ENCODE results near the gene DNAJC18. TPM values are rescaled to one million over a fixed set of nuclear protein-coding genes. Genes with fewer than 3 reads are reported as not detected.

DNAJC18 gene
- total RNA-seq, 4 donors from 2014 or later: 0.35 to 23.9 (median 3.4) TPM

DNA sequence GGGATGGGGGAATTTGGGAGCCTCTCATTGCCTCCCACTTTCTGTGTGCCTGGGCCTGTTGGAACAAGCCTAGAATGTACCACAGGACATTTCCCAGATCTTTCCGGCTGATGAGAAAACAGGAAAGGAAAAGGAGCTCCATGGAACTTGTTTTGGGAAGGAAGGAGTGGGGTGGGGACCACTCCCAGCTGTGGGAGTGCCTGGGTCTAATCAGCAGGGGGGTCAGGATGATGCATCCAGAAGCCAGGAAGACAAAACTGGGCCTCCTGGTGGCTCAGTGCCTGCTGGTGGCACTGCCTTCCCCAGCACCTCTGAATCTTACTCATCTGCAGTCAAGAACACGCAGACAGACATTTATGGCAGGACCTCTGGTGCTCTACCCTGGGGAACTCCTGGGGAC, 34.2 kb upstream of the DNAJC18 start:
- Histone ChIP-seq H3K27ac (peak overlapping the region in 1 of 4 donors; percentile 8), H3K4me1 (peaks cover 3 to 47% (median 6%) of the 10 kb centered on the region in 4 donors), H3K9me3 (no peaks in the 10 kb centered on the region), H3K27me3 (no peaks in the 10 kb centered on the region), H3K36me3 (peaks cover 0 to 20% (median 0%) of the 10 kb centered on the region in 3 donors), H3K4me3 (no peak overlapping the region)
- DNase-seq: no peak
- TF ChIP-seq, protein P1, sequence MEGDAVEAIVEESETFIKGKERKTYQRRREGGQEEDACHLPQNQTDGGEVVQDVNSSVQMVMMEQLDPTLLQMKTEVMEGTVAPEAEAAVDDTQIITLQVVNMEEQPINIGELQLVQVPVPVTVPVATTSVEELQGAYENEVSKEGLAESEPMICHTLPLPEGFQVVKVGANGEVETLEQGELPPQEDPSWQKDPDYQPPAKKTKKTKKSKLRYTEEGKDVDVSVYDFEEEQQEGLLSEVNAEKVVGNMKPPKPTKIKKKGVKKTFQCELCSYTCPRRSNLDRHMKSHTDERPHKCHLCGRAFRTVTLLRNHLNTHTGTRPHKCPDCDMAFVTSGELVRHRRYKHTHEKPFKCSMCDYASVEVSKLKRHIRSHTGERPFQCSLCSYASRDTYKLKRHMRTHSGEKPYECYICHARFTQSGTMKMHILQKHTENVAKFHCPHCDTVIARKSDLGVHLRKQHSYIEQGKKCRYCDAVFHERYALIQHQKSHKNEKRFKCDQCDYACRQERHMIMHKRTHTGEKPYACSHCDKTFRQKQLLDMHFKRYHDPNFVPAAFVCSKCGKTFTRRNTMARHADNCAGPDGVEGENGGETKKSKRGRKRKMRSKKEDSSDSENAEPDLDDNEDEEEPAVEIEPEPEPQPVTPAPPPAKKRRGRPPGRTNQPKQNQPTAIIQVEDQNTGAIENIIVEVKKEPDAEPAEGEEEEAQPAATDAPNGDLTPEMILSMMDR (IDR thresholded peaks at IDR 0.05): no peak
- no peak for TF ChIP-seq POLR2A (IDR thresholded peaks at IDR 0.05)

DNA sequence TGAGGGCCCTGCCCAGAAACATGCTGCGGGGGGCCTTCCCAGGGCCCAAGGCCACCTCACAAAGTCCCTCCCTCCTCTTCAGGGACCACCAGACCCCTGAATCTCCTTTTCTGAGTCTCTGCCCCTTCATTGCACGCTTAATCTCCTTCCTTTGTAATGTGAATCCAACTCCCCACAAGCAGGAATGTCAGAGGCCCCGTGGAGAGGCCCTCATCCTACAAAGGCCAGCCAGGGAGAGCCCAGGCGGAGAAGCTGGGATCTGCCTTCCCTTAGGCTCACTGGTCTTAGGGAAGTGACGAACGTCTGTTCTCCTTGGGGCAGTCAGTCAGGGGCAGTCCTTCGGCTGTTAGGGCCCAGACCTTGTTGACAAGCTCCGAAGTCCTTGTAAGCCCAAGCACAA, 33.8 kb upstream of the DNAJC18 start:
- Histone ChIP-seq H3K27me3 (no peaks in the 10 kb centered on the region), H3K9me3 (no peaks in the 10 kb centered on the region), H3K27ac (peak overlapping the region in 1 of 4 donors; percentile 6), H3K4me3 (no peak overlapping the region), H3K36me3 (peaks cover 0 to 17% (median 0%) of the 10 kb centered on the region in 3 donors), H3K4me1 (peaks cover 3 to 48% (median 6%) of the 10 kb centered on the region in 4 donors)
- TF ChIP-seq, protein P1 (IDR thresholded peaks at IDR 0.05): no peak
- no peak for TF ChIP-seq POLR2A (IDR thresholded peaks at IDR 0.05)
- no peak for DNase-seq

DNA sequence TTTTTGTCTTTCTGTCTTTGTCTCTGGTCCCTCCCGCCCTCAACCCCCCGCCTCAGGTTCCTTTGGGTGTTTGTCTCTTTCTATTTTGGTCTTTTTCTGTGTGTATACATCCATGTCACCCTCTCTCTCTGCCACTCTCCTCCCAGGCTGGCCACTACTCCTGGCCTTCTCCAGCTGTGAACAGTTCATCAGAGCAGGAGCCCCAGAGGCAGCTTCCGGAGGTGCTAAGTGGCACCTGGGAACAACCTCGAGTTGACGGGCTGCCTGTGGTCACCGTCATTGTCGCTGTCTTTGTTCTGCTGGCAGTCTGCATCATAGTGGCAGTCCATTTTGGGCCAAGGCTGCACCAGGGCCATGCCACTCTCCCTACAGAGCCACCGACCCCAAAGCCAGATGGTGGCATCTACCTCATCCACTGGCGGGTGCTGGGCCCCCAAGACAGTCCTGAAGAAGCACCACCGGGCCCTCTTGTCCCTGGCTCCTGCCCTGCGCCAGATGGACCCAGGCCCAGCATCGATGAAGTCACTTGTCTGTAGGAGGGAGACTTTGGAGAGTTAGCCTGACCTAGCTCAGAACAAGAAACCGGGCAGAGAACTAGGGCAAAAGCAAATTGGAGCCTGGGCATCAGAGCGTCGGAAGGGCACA, 33.2 kb upstream of the DNAJC18 start:
- no peak for DNase-seq
- H3K4me1 ChIP-seq: peaks cover 3 to 49% (median 6%) of the 10 kb centered on the region in 4 donors
- H3K27ac ChIP-seq: peak overlapping the region in 1 of 4 donors; percentile 6
- H3K36me3 ChIP-seq: peaks cover 0 to 11% (median 0%) of the 10 kb centered on the region in 3 donors
- TF ChIP-seq POLR2A (IDR thresholded peaks at IDR 0.05): no peak
- TF ChIP-seq, protein P1 (IDR thresholded peaks at IDR 0.05): no peak
- no peak overlapping the region for H3K4me3 ChIP-seq
- no peaks in the 10 kb centered on the region for H3K27me3 ChIP-seq
- no peaks in the 10 kb centered on the region for H3K9me3 ChIP-seq

DNA sequence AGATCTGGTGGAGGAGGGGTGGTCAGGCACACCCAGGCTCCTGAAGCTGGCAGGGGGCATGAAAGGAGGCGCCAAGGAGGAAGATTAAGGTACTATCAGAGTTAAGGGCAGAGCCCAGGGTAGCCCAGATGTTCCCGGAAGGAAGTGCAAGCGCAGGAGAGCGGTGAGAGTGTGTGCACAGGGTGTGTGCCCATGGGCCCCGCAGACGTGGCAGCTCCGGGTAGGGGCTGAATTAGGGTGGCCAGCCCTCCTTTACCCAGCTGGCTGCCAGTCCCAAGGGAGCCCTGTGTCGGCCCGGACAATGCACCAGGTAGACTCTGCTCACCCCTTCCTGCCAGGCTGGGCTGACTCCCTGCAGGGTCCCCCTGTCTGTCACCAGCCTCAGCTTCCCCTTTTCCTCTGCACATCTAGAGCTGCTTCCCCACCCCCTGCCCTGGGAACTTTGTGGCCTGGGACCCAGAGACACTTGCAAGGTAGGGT, 31.5 kb upstream of the DNAJC18 start, which contains the start of gene SMIM33:
Gene SMIM33 (plus strand): TSS at position 184 of the 480 bp plus-strand sequence. CDS start 118 bp downstream, at position 302.
- Histone ChIP-seq H3K4me3 (peak within 1 kb of the TSS in 2 of 4 donors; percentile 28 to 37), H3K27me3 (no peaks in the 10 kb centered on the region), H3K36me3 (peaks cover 0 to under 1% (median 0%) of the 10 kb centered on the region in 3 donors), H3K4me1 (peaks cover 3 to 49% (median 6%) of the 10 kb centered on the region in 4 donors), H3K27ac (peak within 1 kb of the TSS; percentile 24 to 53 (median 40)), H3K9me3 (no peaks in the 10 kb centered on the region)
- DNase-seq: peak; percentile 36 to 73 (median 68)
- TF ChIP-seq, protein P1 (IDR thresholded peaks at IDR 0.05): no peak
- no peak for TF ChIP-seq POLR2A (IDR thresholded peaks at IDR 0.05)

DNA sequence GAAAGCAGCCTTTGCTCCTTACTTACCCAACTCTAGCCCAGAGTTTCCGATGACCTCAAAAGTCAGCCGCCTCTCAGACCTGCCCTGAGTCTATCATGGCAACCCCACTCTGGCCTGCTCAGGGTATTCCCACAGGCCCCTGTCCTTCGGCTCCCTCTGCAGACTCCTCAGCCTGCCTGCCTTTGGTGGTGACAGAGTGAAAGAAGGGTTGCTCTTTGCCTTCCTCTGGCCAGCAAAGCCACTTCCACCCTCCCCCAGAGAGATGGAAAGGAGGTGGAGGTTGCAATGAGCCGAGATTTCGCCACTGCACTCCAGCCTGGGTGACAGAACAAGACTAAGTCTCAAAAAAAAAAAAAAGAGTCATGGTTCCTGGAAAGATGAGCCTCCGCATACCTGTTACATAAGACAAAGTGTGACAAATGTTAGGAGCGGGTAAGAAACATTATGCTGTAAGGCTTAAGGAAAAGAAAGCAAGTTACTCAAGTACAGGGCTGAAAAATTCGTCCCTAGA, 29.2 kb upstream of the DNAJC18 start:
- TF ChIP-seq, protein P1 (IDR thresholded peaks at IDR 0.05): no peak
- no peak overlapping the region for H3K4me3 ChIP-seq
- H3K27ac ChIP-seq: no peak overlapping the region
- no peaks in the 10 kb centered on the region for H3K27me3 ChIP-seq
- no peaks in the 10 kb centered on the region for H3K9me3 ChIP-seq
- no peak for DNase-seq
- peaks cover 3 to 30% (median 6%) of the 10 kb centered on the region in 4 donors for H3K4me1 ChIP-seq
- H3K36me3 ChIP-seq: no peaks in the 10 kb centered on the region
